ENCODE measurements around the gene SLC36A3.
A peak's percentile ranks its signal among the peaks of the same experiment; 100 is the strongest.
"Not testable (repeated sequence)": the region's sequence is repeated elsewhere in the genome, so short reads cannot be mapped to it uniquely, and the experiment has no call there.

SLC36A3 gene

DNA sequence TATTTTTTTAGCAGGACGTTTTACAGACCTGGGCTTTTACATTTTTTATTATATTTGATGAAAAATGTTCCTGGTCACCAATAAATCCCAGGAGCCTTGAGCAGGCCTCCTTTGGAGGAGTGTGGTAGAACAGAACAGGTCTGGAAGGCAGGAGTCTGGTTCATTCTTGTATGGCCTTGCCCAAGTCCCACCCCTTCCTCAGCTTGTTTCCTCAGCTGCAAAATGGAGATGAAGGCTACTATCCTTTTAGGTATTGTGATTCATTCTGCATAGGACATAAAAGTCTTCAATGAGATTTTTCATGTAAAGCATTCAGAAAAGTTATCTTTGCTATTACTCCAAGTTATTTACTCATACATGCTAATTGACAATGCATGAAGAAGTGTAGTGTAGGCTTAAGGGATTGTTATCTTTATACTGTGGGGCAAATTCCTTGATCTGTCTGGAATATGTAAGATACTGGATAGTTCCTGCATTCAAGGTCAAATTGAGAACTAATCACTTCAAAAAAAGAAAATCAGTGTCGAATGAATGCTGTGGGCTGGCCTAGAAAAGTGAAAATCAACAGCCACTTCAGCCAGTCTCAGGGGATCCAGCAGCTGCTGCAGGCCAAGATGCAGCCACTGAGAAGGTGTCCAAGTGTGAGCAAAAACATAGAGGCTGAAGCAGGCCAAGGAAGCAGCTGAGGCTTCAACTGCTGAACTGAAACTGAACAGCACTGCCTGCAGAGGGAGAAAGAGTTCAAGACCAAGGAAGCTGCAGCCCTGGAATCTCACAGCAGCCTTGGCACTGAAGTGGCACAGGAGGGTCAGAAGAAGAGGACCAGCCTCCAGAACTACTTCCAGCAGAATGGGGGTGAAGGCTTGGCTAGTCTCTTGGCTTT lies 15.5 kb upstream of the SLC36A3 start:
- TF ChIP-seq, protein P1, sequence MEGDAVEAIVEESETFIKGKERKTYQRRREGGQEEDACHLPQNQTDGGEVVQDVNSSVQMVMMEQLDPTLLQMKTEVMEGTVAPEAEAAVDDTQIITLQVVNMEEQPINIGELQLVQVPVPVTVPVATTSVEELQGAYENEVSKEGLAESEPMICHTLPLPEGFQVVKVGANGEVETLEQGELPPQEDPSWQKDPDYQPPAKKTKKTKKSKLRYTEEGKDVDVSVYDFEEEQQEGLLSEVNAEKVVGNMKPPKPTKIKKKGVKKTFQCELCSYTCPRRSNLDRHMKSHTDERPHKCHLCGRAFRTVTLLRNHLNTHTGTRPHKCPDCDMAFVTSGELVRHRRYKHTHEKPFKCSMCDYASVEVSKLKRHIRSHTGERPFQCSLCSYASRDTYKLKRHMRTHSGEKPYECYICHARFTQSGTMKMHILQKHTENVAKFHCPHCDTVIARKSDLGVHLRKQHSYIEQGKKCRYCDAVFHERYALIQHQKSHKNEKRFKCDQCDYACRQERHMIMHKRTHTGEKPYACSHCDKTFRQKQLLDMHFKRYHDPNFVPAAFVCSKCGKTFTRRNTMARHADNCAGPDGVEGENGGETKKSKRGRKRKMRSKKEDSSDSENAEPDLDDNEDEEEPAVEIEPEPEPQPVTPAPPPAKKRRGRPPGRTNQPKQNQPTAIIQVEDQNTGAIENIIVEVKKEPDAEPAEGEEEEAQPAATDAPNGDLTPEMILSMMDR (IDR thresholded peaks at IDR 0.05; ENCODE audit: low read depth, low read length) = peak; percentile 13; the same call in 1 of the 2 replicates
- H3K4me3 ChIP-seq (ENCODE audit: low read depth, low read length) = no peak overlapping the region

GRCh38 chr5:151317871-151318270 lies 14.3 kb upstream of the SLC36A3 start:
- H3K4me3 ChIP-seq (ENCODE audit: low read depth, low read length) = no peak overlapping the region
- TF ChIP-seq, protein P1 (IDR thresholded peaks at IDR 0.05; ENCODE audit: low read depth, low read length) = no peak

DNA sequence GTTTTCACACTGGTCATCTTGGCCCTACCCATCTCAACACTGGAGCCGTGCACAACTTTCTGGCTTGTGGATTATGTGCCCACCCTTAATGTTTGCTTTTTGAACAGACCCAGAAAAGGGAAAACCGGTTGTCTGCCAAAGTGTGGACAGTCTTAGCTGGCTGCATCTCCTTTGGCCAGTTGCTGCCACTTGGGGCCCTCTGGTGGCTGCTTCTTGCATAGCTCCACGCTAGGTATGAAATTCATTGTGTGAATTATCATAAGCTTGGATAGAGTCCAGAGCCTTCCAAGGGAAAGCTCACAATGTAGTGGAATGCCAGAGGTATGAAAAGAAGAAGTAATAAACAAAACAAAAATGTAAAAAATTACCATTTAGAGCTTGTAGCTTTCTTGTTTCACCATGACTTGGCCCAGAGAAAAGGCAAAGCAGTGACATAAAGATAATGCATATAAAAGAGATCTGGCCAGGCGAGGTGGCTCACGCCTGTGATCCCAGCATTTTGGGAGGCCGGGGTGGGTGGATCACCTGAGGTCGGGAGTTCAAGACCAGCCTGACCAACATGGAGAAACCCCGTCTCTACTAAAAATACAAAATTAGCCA lies 12.5 kb upstream of the SLC36A3 start:
- TF ChIP-seq, protein P1 (IDR thresholded peaks at IDR 0.05; ENCODE audit: low read depth, low read length) = peak; percentile 97
- H3K4me3 ChIP-seq (ENCODE audit: low read depth, low read length) = no peak overlapping the region

DNA sequence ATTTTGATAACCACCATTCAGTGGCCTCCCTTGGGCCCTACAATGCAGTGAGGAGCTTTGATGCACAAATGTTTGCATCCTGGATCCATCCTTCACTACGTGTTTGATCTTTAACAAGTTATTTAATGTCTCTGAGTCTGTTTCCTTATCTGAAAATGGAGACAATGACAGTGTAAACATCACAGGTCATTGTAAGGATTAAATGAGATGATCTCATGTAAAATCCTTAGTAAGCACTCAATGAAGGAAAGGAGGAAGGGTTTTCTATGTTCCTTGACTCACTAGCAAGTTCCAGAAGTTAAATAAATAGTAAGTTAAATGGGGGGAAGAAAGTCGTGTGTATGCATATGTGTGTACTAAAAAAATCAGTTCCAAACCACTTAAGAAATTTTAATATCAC lies 9.8 kb upstream of the SLC36A3 start:
- TF ChIP-seq, protein P1 (IDR thresholded peaks at IDR 0.05; ENCODE audit: low read depth, low read length) = no peak

GRCh38 chr5:151312756-151313324 lies 9.3 kb upstream of the SLC36A3 start:
- TF ChIP-seq, protein P1 (IDR thresholded peaks at IDR 0.05; ENCODE audit: low read depth, low read length) = no peak
- H3K4me3 ChIP-seq (ENCODE audit: low read depth, low read length) = no peak overlapping the region

More for the DNA sequence above, 9.8 kb upstream of the SLC36A3 start:
- no peak overlapping the region for H3K4me3 ChIP-seq (ENCODE audit: low read depth, low read length)

GRCh38 chr5:151310932-151311331 lies 7.4 kb upstream of the SLC36A3 start:
- H3K4me3 ChIP-seq (ENCODE audit: low read depth, low read length) = no peak overlapping the region
- TF ChIP-seq, protein P1 (IDR thresholded peaks at IDR 0.05; ENCODE audit: low read depth, low read length) = no peak

DNA sequence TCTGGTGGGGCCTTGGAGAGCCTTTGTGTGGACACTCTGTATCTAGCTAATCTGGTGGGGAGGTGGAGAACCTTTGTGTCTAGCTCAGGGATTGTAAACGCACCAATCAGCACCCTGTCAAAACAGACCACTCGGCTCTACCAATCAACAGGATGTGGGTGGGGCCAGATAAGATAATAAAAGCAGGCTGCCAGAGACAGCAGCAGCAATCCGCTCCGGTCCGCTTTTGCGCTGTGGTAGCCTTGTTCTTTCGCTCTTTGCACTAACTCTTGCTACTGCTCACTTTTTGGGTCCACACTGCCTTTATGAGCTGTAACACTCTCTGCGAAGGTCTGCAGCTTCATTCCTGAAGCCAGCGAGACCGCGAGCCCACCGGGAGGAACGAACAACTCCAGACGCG lies 6.3 kb upstream of the SLC36A3 start:
- H3K4me3 ChIP-seq (ENCODE audit: low read depth, low read length) = not testable (repeated sequence)

DNA sequence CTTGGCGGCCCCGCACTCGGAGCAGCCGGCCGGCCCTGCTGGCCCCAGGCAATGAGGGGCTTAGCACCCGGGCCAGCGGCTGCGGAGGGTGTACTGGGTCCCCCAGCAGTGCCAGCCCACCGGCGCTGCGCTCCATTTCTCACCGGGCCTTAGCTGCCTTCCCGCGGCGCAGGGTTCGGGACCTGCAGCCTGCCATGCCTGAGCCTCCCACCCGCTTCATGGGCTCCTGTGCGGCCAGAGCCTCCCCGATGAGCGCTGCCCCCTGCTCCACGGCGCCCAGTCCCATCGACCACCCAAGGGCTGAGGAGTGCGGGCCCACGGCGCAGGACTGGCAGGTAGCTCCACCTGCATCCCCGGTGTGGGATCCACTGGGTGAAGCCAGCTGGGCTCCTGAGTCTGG lies 5.7 kb upstream of the SLC36A3 start:
- H3K4me3 ChIP-seq (ENCODE audit: low read depth, low read length) = not testable (repeated sequence)
